NCI-H2171 treated with DMSO at 0.1 percent for 48 hours (cell line): ENCODE data around the gene USP21.
A peak's percentile ranks its signal among the peaks of the same experiment; 100 is the strongest.

Experiments used
- DNase-seq: peaks from one replicate; lab custom pipeline; 2025; lab: John Stamatoyannopoulos, UW

The USP21 gene

GRCh38 chr1:161195171-161195570, 35.9 kb downstream of the USP21 start:
- DNase-seq, result no peak

GRCh38 chr1:161196111-161196510, 36.8 kb downstream of the USP21 start:
- DNase-seq, result no peak

GRCh38 chr1:161196521-161197451, 37.5 kb downstream of the USP21 start:
- no peak for DNase-seq

DNA sequence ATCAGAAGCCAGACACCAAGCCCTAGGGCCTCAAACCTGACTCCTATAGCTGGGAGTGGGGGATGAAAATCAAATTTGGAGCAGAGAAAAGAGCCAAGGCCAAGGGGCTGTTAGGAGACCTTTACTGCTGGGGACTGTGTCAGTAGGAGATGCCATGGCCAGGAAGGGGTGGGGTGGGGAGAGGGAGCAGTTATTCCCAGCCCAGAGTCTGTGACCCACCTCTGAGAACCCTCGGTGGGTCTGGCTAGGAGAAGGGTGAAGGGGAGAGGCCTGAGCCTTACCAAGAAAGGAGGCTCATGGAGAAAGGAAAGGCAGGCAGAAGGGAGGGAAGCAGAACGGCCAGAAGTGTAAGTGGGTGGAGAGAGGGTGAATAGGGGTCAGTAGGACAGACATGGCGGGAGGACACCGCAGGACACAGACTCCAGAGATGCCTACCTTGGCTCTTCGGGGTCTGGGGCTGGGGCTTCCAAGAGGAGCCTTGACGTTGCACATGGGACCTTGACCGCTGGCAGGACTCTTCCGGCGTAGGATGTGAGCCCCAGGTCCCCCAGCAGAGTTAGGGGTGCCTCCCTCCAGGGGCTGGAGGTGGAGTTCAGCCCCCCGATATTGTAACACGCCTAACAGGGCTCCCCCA, 38.4 kb downstream of the USP21 start:
- no peak for DNase-seq

GRCh38 chr1:161198194-161198896, 39.0 kb downstream of the USP21 start:
- no peak for DNase-seq

- no peak for DNase-seq
Observed at GRCh38 chr1:161198897-161199431, 39.7 kb downstream of the USP21 start, which contains the start of gene ADAMTS4. TSS of gene ADAMTS4 (minus strand) at chr1:161199054. CDS start at chr1:161198627, 427 bp downstream.

- no peak for DNase-seq
Observed at GRCh38 chr1:161199506-161200139, 40.3 kb downstream of the USP21 start.

- no peak for DNase-seq
Observed at GRCh38 chr1:161200421-161200991, 41.2 kb downstream of the USP21 start.

DNA sequence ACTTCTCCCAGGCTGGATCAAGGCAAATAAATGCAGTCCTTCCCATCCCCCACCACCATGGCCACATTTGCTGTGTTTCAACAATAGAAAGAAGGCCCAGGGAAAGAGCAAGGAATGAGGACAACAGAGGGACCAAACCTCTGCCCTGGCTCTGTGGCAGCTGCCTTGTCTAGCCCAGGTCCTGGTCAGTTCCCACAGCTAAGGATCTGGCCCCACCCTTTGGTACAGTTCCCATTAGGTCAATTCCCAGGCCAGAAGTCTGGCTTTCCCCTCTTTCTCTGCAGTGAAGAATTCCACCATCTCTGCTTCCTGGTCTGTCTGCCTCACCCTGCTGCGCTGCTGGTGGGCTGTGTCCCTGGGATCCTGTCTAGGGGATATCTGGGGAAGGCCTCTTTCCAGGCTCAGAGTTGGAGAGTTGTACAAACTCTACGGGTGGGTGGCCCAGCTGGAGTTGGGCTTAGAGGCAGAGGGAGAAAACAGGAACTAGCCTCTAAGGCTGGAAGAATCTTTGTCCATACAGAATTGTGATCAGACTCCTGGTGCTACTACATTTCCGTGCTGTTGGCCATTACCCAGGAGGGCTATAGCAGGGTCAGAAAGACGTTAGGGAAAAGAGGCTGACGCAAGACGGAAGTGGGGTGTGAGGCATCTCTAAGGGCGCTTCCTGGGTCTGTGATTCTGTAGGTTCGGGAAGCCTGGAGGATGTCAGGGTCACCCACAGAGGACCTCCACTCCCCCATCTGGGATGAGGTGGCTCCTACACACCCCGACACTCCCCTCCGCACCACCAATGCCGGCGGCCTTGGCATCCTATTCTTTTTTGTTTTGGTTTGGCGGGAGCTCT, 41.9 kb downstream of the USP21 start:
- no peak for DNase-seq

DNA sequence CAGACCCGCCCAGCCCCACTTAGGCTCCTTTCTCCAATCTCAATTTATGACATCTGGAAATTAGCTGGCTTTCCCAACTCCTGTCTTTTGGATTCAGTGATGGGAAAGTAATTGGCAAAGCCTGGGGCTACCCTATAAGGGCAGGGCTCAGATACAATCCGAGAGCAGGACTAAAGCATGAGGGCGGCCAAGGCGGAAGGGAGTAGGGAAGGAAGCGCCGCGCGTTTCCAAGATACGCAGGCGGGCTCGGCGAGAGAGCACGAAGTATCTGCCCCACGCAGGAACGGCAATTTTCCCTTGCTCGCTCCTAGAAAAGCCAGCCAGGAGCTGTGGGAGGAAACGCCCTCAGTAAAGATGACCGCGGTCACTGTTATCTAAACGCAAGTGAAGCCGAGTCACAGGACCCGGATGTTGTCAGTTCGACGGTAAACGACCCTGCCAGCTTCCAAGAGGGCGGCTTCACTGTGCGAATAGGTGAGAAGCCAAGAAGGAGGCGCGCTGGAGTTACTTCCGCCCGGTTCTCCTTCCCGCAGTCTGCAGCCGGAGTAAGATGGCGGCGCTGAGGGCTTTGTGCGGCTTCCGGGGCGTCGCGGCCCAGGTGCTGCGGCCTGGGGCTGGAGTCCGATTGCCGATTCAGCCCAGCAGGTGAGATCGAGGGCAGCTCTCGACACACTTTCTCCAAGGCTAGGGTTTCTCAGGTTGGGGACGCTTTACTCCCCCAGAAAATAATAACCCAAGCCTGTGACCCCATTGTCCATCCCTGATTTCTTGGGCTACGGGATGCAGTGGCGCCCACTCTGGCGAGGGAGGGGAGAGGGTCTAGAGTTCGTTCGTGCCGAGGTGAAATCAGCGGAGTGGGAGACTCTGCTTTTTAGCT, 42.8 kb downstream of the USP21 start, which contains the start of gene NDUFS2:
Gene NDUFS2 (plus strand): TSS at position 532 of the 877 bp plus-strand sequence. CDS start 19 bp downstream, at position 551.
- peak; percentile 99 for DNase-seq

DNA sequence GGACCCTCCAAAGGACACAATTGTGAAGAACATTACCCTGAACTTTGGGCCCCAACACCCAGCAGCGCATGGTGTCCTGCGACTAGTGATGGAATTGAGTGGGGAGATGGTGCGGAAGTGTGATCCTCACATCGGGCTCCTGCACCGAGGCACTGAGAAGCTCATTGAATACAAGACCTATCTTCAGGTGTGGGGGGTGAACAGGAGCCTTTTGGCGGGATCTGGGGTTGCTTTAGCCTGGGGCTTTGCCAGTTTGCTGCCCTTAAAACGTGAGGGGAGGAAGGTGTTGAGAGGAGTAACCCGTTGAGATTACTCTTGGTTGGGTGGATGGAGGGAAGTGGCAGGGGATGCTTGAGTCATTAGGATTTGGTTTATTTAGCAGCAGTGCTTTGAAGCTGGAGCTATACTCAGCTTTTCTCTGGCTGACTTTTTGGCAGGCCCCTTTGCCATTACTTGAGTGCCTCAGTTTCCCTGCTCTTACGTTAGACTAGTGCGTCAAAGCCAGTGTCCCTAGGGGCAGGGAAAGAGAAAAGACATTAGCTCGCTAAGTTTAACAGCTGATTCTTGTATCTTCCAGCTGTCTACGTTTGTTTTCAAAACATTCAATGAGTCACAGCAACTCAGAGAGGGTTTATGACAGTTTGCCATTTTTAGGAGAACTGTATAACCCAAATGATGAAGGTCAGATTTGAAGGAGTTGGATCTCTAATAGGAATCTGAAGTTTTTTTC, 47.3 kb downstream of the USP21 start:
- DNase-seq, result no peak

- no peak for DNase-seq
Observed at GRCh38 chr1:161207173-161207572, 47.9 kb downstream of the USP21 start.

- peak; percentile 54 for DNase-seq
Observed at GRCh38 chr1:161209790-161210409, 50.6 kb downstream of the USP21 start.

DNA sequence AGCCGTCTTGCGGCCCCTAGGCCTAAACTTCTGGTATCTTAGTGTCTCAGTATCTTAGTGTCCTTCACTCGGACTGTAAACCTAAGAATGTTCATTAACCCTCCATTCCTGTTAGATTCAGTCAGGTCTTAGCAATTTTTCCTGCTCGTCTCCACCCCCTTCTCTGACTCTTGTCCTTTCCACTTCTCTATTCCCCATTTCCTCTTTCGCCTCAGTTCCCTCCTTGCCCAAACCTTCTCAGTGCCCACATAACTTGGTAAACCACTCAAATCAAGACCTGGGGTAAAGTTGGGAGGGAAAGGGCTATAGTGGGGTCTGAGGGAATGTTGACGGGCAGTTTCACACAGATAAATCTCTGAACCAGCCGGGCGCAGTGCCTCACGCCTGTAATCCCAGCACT, 55.1 kb downstream of the USP21 start:
- no peak for DNase-seq

DNA sequence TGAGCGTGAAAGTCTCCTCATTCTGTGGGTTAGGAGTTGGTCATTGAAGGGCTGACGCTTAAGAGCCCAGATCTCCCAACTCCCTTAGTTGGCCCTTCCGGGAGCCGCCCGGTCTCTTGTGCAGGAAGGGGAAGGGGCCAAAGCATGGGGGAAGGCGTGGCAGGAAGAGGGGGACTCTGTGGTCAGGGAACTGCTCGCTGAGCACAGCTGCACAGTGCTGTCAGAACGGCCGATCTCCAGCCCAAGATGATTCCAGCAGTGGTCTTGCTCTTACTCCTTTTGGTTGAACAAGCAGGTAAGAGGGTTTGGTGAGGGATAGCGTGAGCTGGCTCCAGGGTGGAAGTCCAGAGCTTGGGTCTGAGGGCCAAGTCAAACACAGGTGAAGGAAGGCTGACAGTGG, 55.8 kb downstream of the USP21 start, which contains the start of gene FCER1G:
Gene FCER1G (plus strand): TSS at position 220 of the 400 bp plus-strand sequence. CDS start 27 bp downstream, at position 247.
- no peak for DNase-seq
